Panc1 (cell line): Measurements from ENCODE around the gene HIGD1A. TPM values are rescaled to one million over a fixed set of nuclear protein-coding genes. Genes with fewer than 3 reads are reported as not detected.

Source experiments
- ATAC-seq: fragments of 200-7000 bp; cut with Tn5 transposase; 2 replicates; pipeline ENCODE4 v1.9.1; 2020; ENCODE audit warnings: mild to moderate bottlenecking, moderate library complexity
- BruUV-seq: library from RNA; stranded (reverse); fragments of 400-500 nt; replicated peaks from 2 replicates; lab custom pipeline; 2021; lab: Mats Ljungman, UMichigan
- CTCF ChIA-PET: fragments of 300-600 bp; sonication (Branson Sonifier 250); formaldehyde crosslinking; loops from one replicate; lab custom pipeline; 2022; ENCODE audit warnings: antibody characterized with exemption; lab: Charles Lee
- POLR2A ChIA-PET: fragments of 300-600 bp; sonication (Branson Sonifier 250); formaldehyde crosslinking; loops from one replicate; lab custom pipeline; 2022; ENCODE audit warnings: antibody characterized with exemption; lab: Charles Lee
- DNase-seq: peaks from one replicate; pipeline ENCODE4 v3.0.0-alpha.2; 2010; ENCODE audit warnings: low read depth, low spot score
- H3K27ac ChIP-seq: 2 replicates; pipeline ENCODE4 v1.5.1; 2011; ENCODE audit warnings: mild to moderate bottlenecking, low read length, inconsistent platforms
- H3K27me3 ChIP-seq: fragments of 200-500 bp; sonication (Bioruptor generic); 2 replicates; pipeline ENCODE4 v1.6.0; 2014; ENCODE audit warnings: low read length, inconsistent platforms; ENCODE audit not compliant: control insufficient read depth, insufficient read depth
- H3K36me3 ChIP-seq: fragments of 200-500 bp; sonication (Bioruptor generic); 2 replicates; pipeline ENCODE4 v1.5.1; 2014; ENCODE audit warnings: inconsistent platforms, mild to moderate bottlenecking, low read length, moderate library complexity; ENCODE audit not compliant: control insufficient read depth, insufficient read depth
- H3K4me1 ChIP-seq: 2 replicates; pipeline ENCODE4 v1.5.1; 2011; ENCODE audit warnings: inconsistent platforms, mild to moderate bottlenecking, low read length, moderate library complexity; ENCODE audit not compliant: control insufficient read depth, insufficient read depth
- H3K4me3 ChIP-seq, 2 experiments: 2 replicates each; pipeline ENCODE4 v1.5.1; 2011 to 2012; ENCODE audit warnings: low read depth in 2 of 2, low read length in 2 of 2, mild to moderate bottlenecking in 2 of 2, inconsistent platforms in 1 of 2, moderate library complexity in 1 of 2
- H3K9me3 ChIP-seq: fragments of 200-500 bp; sonication (Bioruptor generic); 2 replicates; pipeline ENCODE4 v1.5.1; 2014; ENCODE audit warnings: low read depth, mild to moderate bottlenecking, inconsistent platforms, low read length, moderate library complexity; ENCODE audit not compliant: control insufficient read depth, insufficient read depth
- CTCF ChIP-seq: fragments of 450-650 bp; IDR thresholded peaks from 2 replicates; pipeline ENCODE4 v1.5.1; 2017; ENCODE audit warnings: mild to moderate bottlenecking
- POLR2AphosphoS5 ChIP-seq: IDR thresholded peaks from 2 replicates; pipeline ENCODE4 v1.6.1; 2012; ENCODE audit warnings: mild to moderate bottlenecking, low read depth, low read length, moderate library complexity
- REST ChIP-seq, 2 experiments: IDR thresholded peaks; 2 replicates each; pipeline ENCODE4 v1.6.1; 2011 to 2012; ENCODE audit warnings: low read depth in 2 of 2, control low read depth in 1 of 2, low read length in 1 of 2, mild to moderate bottlenecking in 1 of 2, moderate library complexity in 1 of 2; ENCODE audit not compliant: insufficient read depth in 1 of 2
- SIN3A ChIP-seq: IDR thresholded peaks from 2 replicates; pipeline ENCODE4 v1.6.1; 2012; ENCODE audit warnings: low read depth, mild to moderate bottlenecking, low read length, moderate library complexity, borderline replicate concordance; ENCODE audit not compliant: insufficient read depth
- TCF7L2 ChIP-seq: IDR thresholded peaks from 2 replicates; pipeline ENCODE4 v1.6.1; 2011; ENCODE audit warnings: mild to moderate bottlenecking, low read depth, low read length, inconsistent platforms
- in situ Hi-C: cut with HindIII; loops from 2 replicates; pipeline ENCODE4 v1.10.0; 2016; ENCODE audit warnings: low sequenced_read_pairs, low pct_unique_long_range_greater_than_20kb
- intact Hi-C: fragments of 100-400 bp; cut with micrococcal nuclease; formaldehyde crosslinking; loops from one replicate; pipeline ENCODE4 v1.10.0; 2022; ENCODE audit not compliant: unreplicated experiment
- total RNA-seq: library from RNA; stranded (reverse); gene quantifications from one replicate; pipeline ENCODE4 v1.2.1, GENCODE V29; 2021; ENCODE audit not compliant: unreplicated experiment

Gene HIGD1A
- total RNA-seq, 1 experiment from 2014 or later = 74.6 TPM

DNA sequence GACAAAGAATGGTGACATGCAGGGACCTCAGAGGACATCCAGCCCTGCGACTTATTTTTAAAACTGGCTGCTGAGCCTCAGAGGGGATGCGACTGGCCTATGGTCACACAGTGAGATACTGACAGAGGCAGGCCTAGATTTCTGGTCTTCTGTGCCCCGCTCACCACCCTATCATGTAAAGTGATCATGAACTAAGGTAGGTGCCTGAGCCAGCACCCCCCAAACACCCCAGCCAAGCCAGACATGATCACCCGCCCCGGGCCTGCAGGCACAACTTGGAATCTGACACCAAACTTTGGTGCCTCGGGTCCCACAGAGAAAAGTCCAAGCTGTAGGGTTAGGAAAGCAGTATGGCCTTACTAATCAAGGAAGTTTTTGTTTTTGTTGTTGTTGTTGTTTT lies 67.8 kb downstream of the HIGD1A start:
- DNase-seq = no peak
- Histone ChIP-seq H3K9me3 (no peaks in the 10 kb centered on the region), H3K27ac (no peak overlapping the region), H3K27me3 (no peaks in the 10 kb centered on the region), H3K36me3 (no peaks in the 10 kb centered on the region), H3K4me1 (no peaks in the 10 kb centered on the region), H3K4me3 (no peak overlapping the region)
- no TSS peak for BruUV-seq
- intact Hi-C loops = no loop called here
- TF ChIP-seq REST (IDR thresholded peaks at IDR 0.05; ENCODE audit: insufficient read depth in 1 of 2, low read depth in 2 of 2, low read length in 1 of 2) (no peak), CTCF (no peak), POLR2AphosphoS5 (no peak), TCF7L2 (no peak), SIN3A (no peak)
- no peak for ATAC-seq
- CTCF ChIA-PET = no interaction called here
- POLR2A ChIA-PET = no interaction called here
- in situ Hi-C loops = no loop called here

GRCh38 chr3:42736081-42736480 lies 68.2 kb downstream of the HIGD1A start:
- no peak for TF ChIP-seq TCF7L2
- TF ChIP-seq REST (IDR thresholded peaks at IDR 0.05; ENCODE audit: insufficient read depth in 1 of 2, low read depth in 2 of 2, low read length in 1 of 2) = no peak
- no peak for TF ChIP-seq POLR2AphosphoS5
- TF ChIP-seq SIN3A = no peak
- Histone ChIP-seq H3K4me1 (no peaks in the 10 kb centered on the region), H3K36me3 (no peaks in the 10 kb centered on the region), H3K9me3 (no peaks in the 10 kb centered on the region), H3K27me3 (no peaks in the 10 kb centered on the region), H3K27ac (no peak overlapping the region), H3K4me3 (no peak overlapping the region)
- POLR2A ChIA-PET = no interaction called here
- DNase-seq (no peak), ATAC-seq (no peak)
- no TSS peak for BruUV-seq
- in situ Hi-C loops (no loop called here), intact Hi-C loops (no loop called here)
- CTCF ChIA-PET = no interaction called here
